ENCODE data around the gene COQ8B.

Gene COQ8B

DNA sequence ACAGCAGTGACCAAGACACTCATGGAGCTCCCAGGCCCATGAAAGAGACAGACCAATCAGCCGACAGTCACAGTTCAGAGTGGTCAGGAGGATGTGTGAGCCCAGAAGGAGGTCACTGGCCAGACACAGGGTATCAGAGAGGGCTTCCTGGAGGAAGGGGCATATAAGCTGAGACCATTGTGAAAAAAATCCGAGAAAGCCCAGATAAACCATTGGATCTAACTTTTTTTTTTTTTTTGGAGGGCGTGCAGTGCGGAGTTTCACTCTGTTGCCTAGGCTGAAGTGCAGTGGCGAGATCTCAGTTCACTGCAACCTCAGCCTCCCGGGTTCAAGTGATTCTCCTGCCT, 4.4 kb upstream of the COQ8B start:
- TF ChIP-seq CTCF (IDR thresholded peaks at IDR 0.05), result no peak
- peaks cover 24% of the 10 kb centered on the region for H3K36me3 ChIP-seq
- H3K9me3 ChIP-seq, result no peaks in the 10 kb centered on the region
- peak overlapping the region; percentile 52 for H3K27ac ChIP-seq
- H3K4me3 ChIP-seq (ENCODE audit: low read depth in 1 of 2, low read length in 1 of 2), result no peak overlapping the region
- no peaks in the 10 kb centered on the region for H3K27me3 ChIP-seq
- peaks cover 41 to 43% of the 10 kb centered on the region in 2 experiments for H3K4me1 ChIP-seq (ENCODE audit: control insufficient read depth in 1 of 2, insufficient read depth in 1 of 2, low read depth in 1 of 2, low read length in 1 of 2)

DNA sequence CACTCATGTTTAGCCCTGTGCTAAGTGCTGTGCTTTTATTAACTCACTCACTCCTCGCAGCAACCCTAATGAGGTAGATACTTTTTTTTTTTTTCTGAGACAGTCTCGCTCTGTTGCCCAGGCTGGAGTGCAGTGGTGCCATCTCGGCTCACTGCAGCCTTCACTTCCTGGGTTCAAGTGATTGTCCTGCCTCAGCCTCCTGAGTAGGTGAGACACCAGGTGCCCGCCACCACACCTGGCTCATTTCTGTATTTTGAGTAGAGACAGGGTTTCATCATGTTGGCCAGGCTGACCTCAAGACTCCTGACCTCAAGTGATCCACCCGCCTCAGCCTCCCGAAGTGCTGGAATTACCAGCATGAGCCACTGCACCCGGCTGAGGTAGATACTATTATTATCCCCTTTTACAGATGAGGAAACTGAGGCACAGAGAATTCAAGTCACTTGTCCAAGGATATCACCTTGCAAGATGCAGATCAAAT, 2.8 kb upstream of the COQ8B start:
- Histone ChIP-seq H3K4me1 (ENCODE audit: control insufficient read depth in 1 of 2, insufficient read depth in 1 of 2, low read depth in 1 of 2, low read length in 1 of 2) (peaks cover 56 to 57% of the 10 kb centered on the region in 2 experiments), H3K36me3 (peaks cover 14% of the 10 kb centered on the region), H3K9me3 (no peaks in the 10 kb centered on the region), H3K27me3 (no peaks in the 10 kb centered on the region), H3K4me3 (ENCODE audit: low read depth in 1 of 2, low read length in 1 of 2) (no peak overlapping the region), H3K27ac (peak overlapping the region; percentile 92)
- no peak for TF ChIP-seq CTCF (IDR thresholded peaks at IDR 0.05)

DNA sequence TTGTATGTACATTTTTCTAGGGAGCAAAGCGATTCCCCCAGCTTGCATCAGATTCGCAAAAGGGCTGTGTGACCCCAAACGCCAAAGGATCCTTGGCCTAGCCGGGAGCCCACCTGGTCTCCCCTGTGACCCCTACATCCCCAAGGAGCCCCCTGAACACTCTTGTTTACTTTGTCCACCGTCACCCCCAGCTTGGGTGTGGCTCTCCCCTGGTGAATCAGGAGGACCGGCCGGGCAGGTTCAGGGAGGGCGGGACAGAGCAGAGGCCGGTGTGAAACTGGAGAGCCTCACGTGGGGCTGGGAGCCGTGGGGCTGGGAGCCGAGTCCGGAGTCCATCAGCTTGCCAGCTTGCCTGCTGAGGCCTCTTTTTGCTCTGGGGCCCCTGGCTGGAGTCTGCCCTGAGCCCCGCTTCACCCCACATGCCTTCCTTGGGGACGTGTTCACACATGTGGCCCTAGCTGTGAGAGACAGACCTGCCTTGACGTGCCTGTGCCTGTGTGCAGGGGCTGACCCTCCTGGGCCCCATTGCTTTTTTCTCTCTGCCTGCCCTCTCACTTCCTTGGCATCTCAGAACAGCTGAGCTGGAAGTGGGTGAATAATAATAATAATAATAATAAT, 2.2 kb upstream of the COQ8B start:
- no peaks in the 10 kb centered on the region for H3K9me3 ChIP-seq
- peaks cover 10% of the 10 kb centered on the region for H3K36me3 ChIP-seq
- H3K27ac ChIP-seq, result peak overlapping the region; percentile 92
- H3K4me3 ChIP-seq (ENCODE audit: low read depth in 1 of 2, low read length in 1 of 2), result peak overlapping the region in 1 of 2 experiments; percentile 93
- peaks cover 61 to 62% of the 10 kb centered on the region in 2 experiments for H3K4me1 ChIP-seq (ENCODE audit: control insufficient read depth in 1 of 2, insufficient read depth in 1 of 2, low read depth in 1 of 2, low read length in 1 of 2)
- no peaks in the 10 kb centered on the region for H3K27me3 ChIP-seq
- no peak for TF ChIP-seq CTCF (IDR thresholded peaks at IDR 0.05)

DNA sequence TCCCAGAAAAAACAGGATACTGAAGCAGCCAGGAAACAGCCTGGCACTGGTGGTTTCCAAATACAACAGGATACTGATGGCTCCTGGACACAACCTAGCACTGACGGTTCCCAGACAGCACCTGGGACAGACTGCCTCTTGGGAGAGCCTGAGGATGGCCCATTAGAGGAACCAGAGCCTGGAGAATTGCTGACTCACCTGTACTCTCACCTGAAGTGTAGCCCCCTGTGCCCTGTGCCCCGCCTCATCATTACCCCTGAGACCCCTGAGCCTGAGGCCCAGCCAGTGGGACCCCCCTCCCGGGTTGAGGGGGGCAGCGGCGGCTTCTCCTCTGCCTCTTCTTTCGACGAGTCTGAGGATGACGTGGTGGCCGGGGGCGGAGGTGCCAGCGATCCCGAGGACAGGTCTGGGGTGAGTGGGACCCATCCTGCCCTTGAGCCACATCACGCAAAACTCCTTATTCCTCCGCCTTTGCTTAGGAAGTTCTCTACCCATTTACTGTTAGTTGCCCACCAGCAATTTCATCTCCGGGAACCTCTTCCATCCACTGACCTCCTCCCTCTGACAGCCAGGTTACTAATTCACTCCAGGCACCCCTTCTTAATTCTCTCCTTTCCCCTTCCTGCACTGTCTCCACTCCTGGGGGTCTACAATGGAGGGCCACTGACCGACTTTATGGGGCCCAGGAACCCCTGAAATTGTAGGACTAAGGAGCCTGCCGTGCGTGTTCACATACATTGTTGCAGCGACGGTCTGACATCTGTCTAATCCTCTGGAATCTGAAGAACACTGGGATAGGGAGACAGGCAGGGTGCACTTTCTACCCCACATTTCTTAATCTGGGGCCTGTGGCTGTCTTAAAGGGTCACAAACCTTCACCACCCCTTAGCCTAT, 1.4 kb upstream of the COQ8B start:
- Histone ChIP-seq H3K27ac (peak overlapping the region; percentile 92), H3K9me3 (no peaks in the 10 kb centered on the region), H3K27me3 (no peaks in the 10 kb centered on the region), H3K36me3 (peaks cover 7% of the 10 kb centered on the region), H3K4me1 (ENCODE audit: control insufficient read depth in 1 of 2, insufficient read depth in 1 of 2, low read depth in 1 of 2, low read length in 1 of 2) (peaks cover 62 to 65% of the 10 kb centered on the region in 2 experiments), H3K4me3 (ENCODE audit: low read depth in 1 of 2, low read length in 1 of 2) (peak overlapping the region; percentile 93)
- no peak for TF ChIP-seq CTCF (IDR thresholded peaks at IDR 0.05)

DNA sequence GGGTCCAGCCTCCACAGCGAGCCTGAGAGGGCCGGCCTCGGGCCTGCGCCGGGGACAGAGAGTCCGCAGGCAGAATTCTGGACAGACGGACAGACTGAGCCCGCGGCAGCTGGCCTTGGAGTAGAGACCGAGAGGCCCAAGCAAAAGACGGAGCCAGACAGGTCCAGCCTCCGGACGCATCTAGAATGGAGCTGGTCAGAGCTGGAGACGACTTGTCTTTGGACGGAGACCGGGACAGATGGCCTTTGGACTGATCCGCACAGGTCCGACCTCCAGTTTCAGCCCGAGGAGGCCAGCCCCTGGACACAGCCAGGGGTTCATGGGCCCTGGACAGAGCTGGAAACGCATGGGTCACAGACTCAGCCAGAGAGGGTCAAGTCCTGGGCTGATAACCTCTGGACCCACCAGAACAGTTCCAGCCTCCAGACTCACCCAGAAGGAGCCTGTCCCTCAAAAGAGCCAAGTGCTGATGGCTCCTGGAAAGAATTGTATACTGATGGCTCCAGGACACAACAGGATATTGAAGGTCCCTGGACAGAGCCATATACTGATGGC, 716 bp upstream of the COQ8B start:
- H3K27ac ChIP-seq, result peak overlapping the region; percentile 92
- H3K27me3 ChIP-seq, result no peaks in the 10 kb centered on the region
- H3K9me3 ChIP-seq, result no peaks in the 10 kb centered on the region
- peaks cover 62 to 68% of the 10 kb centered on the region in 2 experiments for H3K4me1 ChIP-seq (ENCODE audit: control insufficient read depth in 1 of 2, insufficient read depth in 1 of 2, low read depth in 1 of 2, low read length in 1 of 2)
- peaks cover 13% of the 10 kb centered on the region for H3K36me3 ChIP-seq
- peak overlapping the region; percentile 93 for H3K4me3 ChIP-seq (ENCODE audit: low read depth in 1 of 2, low read length in 1 of 2)
- no peak for TF ChIP-seq CTCF (IDR thresholded peaks at IDR 0.05)

Data from neutrophil (primary cell).